ENCODE results near the gene IQCK.

DNA sequence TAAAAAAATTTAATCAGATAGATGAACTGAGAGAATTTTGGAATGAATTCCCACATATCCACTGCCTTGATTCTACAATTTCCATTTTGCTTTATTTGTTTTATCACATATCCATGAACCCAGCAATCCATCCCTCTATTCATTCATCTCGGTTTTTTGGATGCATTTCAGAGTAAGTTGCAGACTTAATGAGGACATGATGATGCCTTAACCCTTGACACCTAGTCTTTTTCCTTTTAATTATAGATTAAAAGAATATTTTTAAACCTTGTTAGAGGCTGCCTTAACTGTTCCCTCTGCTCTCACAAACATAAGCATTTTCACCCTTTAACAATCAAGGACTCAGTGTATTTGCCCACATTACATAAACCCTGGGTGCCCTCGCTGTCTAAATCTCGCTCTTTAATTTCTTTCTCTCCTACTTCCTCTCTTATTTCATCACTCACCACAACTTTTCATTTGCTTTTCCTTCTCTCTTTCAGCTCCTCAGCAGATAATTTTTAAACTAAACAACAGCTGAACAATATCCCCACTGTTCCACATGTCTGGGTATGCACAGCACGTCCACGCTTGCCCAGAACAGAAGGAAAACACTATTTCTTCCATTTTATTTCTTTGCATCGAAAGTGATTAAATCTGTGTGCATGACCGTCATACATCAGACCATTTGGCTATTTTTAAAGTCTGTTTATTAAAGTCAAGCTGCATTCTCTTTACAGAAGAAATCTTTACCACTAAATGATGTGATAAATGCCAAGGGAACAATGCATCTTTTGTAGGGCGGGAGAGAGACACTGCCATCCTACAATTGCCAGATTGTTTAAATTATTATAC, 39.9 kb downstream of the IQCK start:
- TF ChIP-seq HDGF (IDR thresholded peaks at IDR 0.05; ENCODE audit: borderline replicate concordance), result no peak
- TF ChIP-seq ARNT (IDR thresholded peaks at IDR 0.05), result no peak
- no peak for TF ChIP-seq TARDBP (IDR thresholded peaks at IDR 0.05)
- no peak for TF ChIP-seq SUZ12 (IDR thresholded peaks at IDR 0.05)
- no peak for TF ChIP-seq ELF4 (IDR thresholded peaks at IDR 0.05)
- TF ChIP-seq NFRKB (IDR thresholded peaks at IDR 0.05), result no peak
